A549 (cell line): ENCODE measurements around the gene CUZD1.
"Not testable (repeated sequence)": the region's sequence is repeated elsewhere in the genome, so short reads cannot be mapped to it uniquely, and the experiment has no call there.

Experiments
- EHF ChIP-seq: fragments of 250-450 bp; sonication (Bioruptor Pico); IDR thresholded peaks from 2 replicates; pipeline ENCODE4 v1.5.0; 2020; ENCODE audit warnings: mild to moderate bottlenecking
- POLR2A ChIP-seq: IDR thresholded peaks from 2 replicates; pipeline ENCODE4 v1.6.1; 2012; ENCODE audit warnings: mild to moderate bottlenecking, low read length
- RAD21 ChIP-seq, 2 experiments: fragments of >200 bp in 1 of 2; sonication (Bioruptor Twin) in 1 of 2; formaldehyde crosslinking in 1 of 2; IDR thresholded peaks in 1 of 2; conservative IDR thresholded peaks in 1 of 2; 2 replicates in 1 of 2; 3 replicates in 1 of 2; pipeline ENCODE4 v1.6.1; 2012 to 2018; ENCODE audit warnings: inconsistent platforms in 1 of 2
- TF ChIP-seq, protein P1 (sequence below): fragments of >200 bp; sonication (Bioruptor Twin); formaldehyde crosslinking; IDR thresholded peaks from 3 replicates; pipeline ENCODE4 v1.5.1; 2016

DNA sequence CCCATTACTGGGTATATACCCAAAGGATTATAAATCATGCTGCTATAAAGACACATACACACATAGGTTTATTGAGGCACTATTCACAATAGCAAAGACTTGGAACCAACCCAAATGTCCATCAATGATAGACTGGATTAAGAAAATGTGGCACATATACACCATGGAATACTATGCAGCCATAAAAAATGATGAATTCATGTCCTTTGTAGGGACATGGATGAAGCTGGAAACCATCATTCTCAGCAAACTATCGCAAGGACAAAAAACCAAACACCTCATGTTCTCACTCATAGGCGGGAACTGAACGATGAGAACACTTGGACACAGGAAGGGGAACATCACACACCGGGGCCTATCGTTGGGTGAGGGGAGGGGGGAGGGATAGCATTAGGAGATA, 12.4 kb upstream of the CUZD1 start:
- TF ChIP-seq, protein P1, sequence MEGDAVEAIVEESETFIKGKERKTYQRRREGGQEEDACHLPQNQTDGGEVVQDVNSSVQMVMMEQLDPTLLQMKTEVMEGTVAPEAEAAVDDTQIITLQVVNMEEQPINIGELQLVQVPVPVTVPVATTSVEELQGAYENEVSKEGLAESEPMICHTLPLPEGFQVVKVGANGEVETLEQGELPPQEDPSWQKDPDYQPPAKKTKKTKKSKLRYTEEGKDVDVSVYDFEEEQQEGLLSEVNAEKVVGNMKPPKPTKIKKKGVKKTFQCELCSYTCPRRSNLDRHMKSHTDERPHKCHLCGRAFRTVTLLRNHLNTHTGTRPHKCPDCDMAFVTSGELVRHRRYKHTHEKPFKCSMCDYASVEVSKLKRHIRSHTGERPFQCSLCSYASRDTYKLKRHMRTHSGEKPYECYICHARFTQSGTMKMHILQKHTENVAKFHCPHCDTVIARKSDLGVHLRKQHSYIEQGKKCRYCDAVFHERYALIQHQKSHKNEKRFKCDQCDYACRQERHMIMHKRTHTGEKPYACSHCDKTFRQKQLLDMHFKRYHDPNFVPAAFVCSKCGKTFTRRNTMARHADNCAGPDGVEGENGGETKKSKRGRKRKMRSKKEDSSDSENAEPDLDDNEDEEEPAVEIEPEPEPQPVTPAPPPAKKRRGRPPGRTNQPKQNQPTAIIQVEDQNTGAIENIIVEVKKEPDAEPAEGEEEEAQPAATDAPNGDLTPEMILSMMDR: not testable (repeated sequence)
- not testable (repeated sequence) for TF ChIP-seq POLR2A; RAD21 (conservative IDR thresholded peaks at IDR 0.05 in 1 of 2, IDR thresholded peaks at IDR 0.05 in 1 of 2); EHF
